Muscle layer of colon (tissue), 2 donors: ENCODE data around the gene IL36A.

Experiments
- H3K27ac ChIP-seq: one replicate; pipeline ENCODE4 v1.7.0; 2013; ENCODE audit warnings: low read depth, mild to moderate bottlenecking, low read length, moderate library complexity
- H3K27me3 ChIP-seq, 2 donors: one replicate each; pipeline ENCODE4 v1.7.0; 2013; ENCODE audit warnings: low read length in 2 of 2, mild to moderate bottlenecking in 2 of 2; ENCODE audit not compliant: insufficient read depth in 2 of 2, control insufficient read depth in 1 of 2
- H3K36me3 ChIP-seq: one replicate; pipeline ENCODE4 v1.7.0; 2013; ENCODE audit warnings: mild to moderate bottlenecking, low read length; ENCODE audit not compliant: insufficient read depth
- H3K4me1 ChIP-seq: one replicate; pipeline ENCODE4 v1.7.0; 2013; ENCODE audit warnings: mild to moderate bottlenecking, low read length; ENCODE audit not compliant: insufficient read depth
- H3K4me3 ChIP-seq, 2 donors: one replicate each; pipeline ENCODE4 v1.7.0; 2013; ENCODE audit warnings: low read length in 2 of 2, low read depth in 1 of 2, mild to moderate bottlenecking in 1 of 2, moderate library complexity in 1 of 2
- H3K9ac ChIP-seq: one replicate; pipeline ENCODE4 v1.7.0; 2013; ENCODE audit warnings: low read length
- H3K9me3 ChIP-seq: one replicate; pipeline ENCODE4 v1.7.0; 2013; ENCODE audit warnings: mild to moderate bottlenecking, low read length
- donor health status: abdominal sarcoma.
- donor health status: Adenocarcinoma of cecum.

Gene IL36A

DNA sequence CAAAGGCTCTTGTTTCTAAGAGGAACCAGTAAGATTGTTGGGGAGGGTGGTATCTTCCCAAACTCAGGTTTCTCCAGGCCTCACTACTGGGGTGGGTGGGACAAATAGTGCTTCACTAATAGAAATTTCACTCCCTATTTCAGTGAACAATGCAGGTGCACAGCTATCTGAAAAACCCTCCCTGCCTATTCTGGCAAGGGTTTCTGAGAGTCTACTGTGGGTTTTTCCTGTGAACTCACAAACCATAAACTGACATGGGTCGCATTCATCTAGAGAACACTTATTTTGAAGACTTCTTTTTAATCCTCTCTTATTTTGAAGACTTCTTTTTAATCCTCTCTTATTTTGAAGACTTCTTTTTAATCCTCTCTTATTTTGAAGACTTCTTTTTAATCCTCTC, 4.4 kb downstream of the IL36A start:
- Histone ChIP-seq H3K9me3 (no peaks in the 10 kb centered on the region), H3K4me1 (no peaks in the 10 kb centered on the region), H3K9ac (no peak overlapping the region)

GRCh38 chr2:113010088-113010487, 4.8 kb downstream of the IL36A start:
- no peak overlapping the region for H3K27ac ChIP-seq
- H3K9me3 ChIP-seq = no peaks in the 10 kb centered on the region
- H3K4me3 ChIP-seq = no peak overlapping the region
- no peaks in the 10 kb centered on the region for H3K36me3 ChIP-seq
- H3K27me3 ChIP-seq = no peaks in the 10 kb centered on the region
- H3K9ac ChIP-seq = no peak overlapping the region
- no peaks in the 10 kb centered on the region for H3K4me1 ChIP-seq

More for the DNA sequence above, 4.4 kb downstream of the IL36A start:
- H3K27me3 ChIP-seq = no peaks in the 10 kb centered on the region
- H3K27ac ChIP-seq = no peak overlapping the region
- H3K36me3 ChIP-seq = no peaks in the 10 kb centered on the region
- H3K4me3 ChIP-seq = no peak overlapping the region

DNA sequence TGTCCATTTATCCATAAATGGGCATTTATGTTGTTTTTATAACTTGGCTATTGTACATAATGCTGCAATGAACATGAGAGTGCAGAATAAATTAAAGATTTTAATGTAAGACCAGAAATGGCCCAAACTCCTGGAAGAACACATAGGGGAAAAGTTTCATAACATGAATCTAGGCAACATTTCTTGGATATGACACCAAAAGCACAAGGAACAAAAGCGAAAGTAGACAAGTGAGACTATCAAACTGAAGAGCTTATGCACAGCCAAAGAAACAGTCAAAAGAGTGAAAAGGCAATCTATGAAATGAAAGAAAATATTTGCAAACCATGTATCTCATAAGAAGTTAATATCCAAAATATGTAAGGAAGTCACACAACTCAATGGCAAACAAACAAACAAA, 5.8 kb downstream of the IL36A start:
- H3K4me3 ChIP-seq = no peak overlapping the region
- no peaks in the 10 kb centered on the region for H3K9me3 ChIP-seq
- no peak overlapping the region for H3K9ac ChIP-seq
- H3K27me3 ChIP-seq = no peaks in the 10 kb centered on the region
- no peaks in the 10 kb centered on the region for H3K36me3 ChIP-seq
- no peak overlapping the region for H3K27ac ChIP-seq
- no peaks in the 10 kb centered on the region for H3K4me1 ChIP-seq

- Histone ChIP-seq H3K36me3 (no peaks in the 10 kb centered on the region), H3K4me1 (no peaks in the 10 kb centered on the region), H3K4me3 (no peak overlapping the region), H3K27ac (no peak overlapping the region), H3K27me3 (no peaks in the 10 kb centered on the region), H3K9ac (no peak overlapping the region), H3K9me3 (no peaks in the 10 kb centered on the region)
Measured at GRCh38 chr2:113012436-113013335, 7.4 kb downstream of the IL36A start.

- Histone ChIP-seq H3K36me3 (no peaks in the 10 kb centered on the region), H3K4me3 (no peak overlapping the region), H3K27me3 (no peaks in the 10 kb centered on the region), H3K9ac (no peak overlapping the region), H3K27ac (no peak overlapping the region), H3K4me1 (no peaks in the 10 kb centered on the region), H3K9me3 (no peaks in the 10 kb centered on the region)
Measured at GRCh38 chr2:113013336-113013661, 8.0 kb downstream of the IL36A start.

DNA sequence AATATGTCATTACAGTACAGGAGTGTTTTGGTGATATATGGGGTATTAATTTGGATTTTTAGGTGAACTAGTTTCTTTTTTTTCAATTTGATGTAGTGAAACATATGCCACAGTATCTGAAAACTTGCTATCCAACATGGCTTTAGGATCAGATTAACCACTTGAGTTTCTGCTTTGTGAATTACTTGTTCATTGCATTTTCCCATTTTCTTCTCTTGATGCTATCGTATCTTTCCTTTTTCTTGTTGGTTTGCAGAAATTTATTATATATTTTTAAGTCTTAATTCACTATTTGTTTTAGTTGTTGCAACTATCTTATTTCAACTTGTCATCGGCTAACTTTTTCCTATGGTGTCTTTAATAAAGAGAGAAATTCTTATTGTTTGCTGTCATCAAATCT, 8.8 kb downstream of the IL36A start:
- no peaks in the 10 kb centered on the region for H3K4me1 ChIP-seq
- no peaks in the 10 kb centered on the region for H3K36me3 ChIP-seq
- H3K27me3 ChIP-seq = no peaks in the 10 kb centered on the region
- no peak overlapping the region for H3K4me3 ChIP-seq
- H3K9ac ChIP-seq = no peak overlapping the region
- no peak overlapping the region for H3K27ac ChIP-seq
- H3K9me3 ChIP-seq = no peaks in the 10 kb centered on the region

- no peaks in the 10 kb centered on the region for H3K4me1 ChIP-seq
- no peak overlapping the region for H3K9ac ChIP-seq
- H3K27ac ChIP-seq = no peak overlapping the region
- no peaks in the 10 kb centered on the region for H3K9me3 ChIP-seq
- H3K27me3 ChIP-seq = no peaks in the 10 kb centered on the region
- H3K36me3 ChIP-seq = no peaks in the 10 kb centered on the region
- no peak overlapping the region for H3K4me3 ChIP-seq
Measured at GRCh38 chr2:113015042-113015441, 9.8 kb downstream of the IL36A start.

DNA sequence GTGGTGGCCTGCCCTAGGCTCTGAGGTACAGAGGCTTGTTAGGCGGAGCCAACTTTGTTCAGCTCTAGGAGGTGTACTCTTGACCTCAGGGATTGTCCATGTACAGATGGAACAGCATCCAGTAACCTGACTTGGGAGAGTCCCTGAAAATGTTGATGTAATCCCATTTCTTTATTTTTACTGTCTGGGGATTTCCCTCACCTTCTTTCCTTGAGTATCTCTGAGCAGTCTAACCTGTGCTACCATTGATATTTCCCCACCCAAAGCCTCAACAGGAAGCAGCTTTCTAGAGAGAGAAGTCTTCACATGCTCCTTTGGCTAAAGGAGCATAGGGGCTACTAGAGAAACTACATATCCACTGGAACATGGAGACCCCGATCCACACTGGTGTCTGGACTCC, 10.4 kb downstream of the IL36A start:
- no peaks in the 10 kb centered on the region for H3K4me1 ChIP-seq
- no peak overlapping the region for H3K9ac ChIP-seq
- no peaks in the 10 kb centered on the region for H3K36me3 ChIP-seq
- H3K27me3 ChIP-seq = no peaks in the 10 kb centered on the region
- no peaks in the 10 kb centered on the region for H3K9me3 ChIP-seq
- H3K4me3 ChIP-seq = no peak overlapping the region
- no peak overlapping the region for H3K27ac ChIP-seq

DNA sequence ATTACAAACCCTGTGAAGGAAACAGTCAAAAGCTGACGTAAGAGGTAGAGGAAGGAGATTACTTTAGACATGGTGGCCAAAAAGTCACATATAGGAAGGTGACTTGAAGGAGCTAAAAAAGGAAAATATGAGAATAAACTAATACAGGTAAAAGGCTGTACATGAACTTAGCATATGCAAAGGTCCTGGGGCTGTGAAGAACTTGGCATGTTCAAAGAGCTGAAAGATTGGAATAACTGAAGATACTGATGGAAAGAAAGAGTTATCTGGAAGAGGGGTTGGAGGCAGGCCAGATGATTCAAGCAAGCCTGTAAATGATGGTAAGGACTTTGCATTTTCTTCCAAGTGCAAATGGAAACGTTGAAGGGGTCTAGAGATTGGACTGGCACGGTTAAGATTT, 13.2 kb downstream of the IL36A start:
- Histone ChIP-seq H3K36me3 (no peaks in the 10 kb centered on the region), H3K27me3 (no peaks in the 10 kb centered on the region), H3K9me3 (no peaks in the 10 kb centered on the region)

GRCh38 chr2:113021312-113021711, 16.1 kb downstream of the IL36A start:
- Histone ChIP-seq H3K27ac (no peak overlapping the region), H3K9ac (no peak overlapping the region), H3K4me1 (no peaks in the 10 kb centered on the region), H3K9me3 (no peaks in the 10 kb centered on the region), H3K4me3 (no peak overlapping the region), H3K36me3 (no peaks in the 10 kb centered on the region), H3K27me3 (no peaks in the 10 kb centered on the region)

More for the DNA sequence above, 13.2 kb downstream of the IL36A start:
- no peak overlapping the region for H3K27ac ChIP-seq
- H3K9ac ChIP-seq = no peak overlapping the region
- no peaks in the 10 kb centered on the region for H3K4me1 ChIP-seq
- no peak overlapping the region for H3K4me3 ChIP-seq

DNA sequence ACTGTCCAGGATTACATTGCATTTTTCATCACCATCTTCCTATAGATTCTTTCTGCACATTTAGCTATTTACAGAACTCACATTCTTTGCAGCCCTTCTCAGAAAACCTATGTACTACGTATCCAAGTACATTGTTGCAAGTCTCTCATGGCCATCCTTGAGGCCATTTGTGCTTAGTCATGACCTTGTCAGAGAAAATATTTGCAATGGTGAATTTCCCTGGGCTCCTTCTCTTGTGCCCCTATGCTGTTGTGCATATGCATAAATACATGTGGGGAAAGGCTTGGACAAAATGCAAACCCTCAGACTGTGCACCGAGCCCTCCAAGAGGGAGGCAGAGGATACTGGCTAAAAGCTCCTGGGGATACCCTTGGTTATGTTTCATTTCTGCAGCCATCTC, 19.5 kb downstream of the IL36A start:
- Histone ChIP-seq H3K4me3 (no peak overlapping the region), H3K36me3 (no peaks in the 10 kb centered on the region), H3K4me1 (no peaks in the 10 kb centered on the region), H3K27me3 (peaks cover 0 to 5% of the 10 kb centered on the region in 2 donors), H3K9me3 (no peaks in the 10 kb centered on the region), H3K9ac (no peak overlapping the region), H3K27ac (no peak overlapping the region)

- no peak overlapping the region for H3K9ac ChIP-seq
- peaks cover 0 to 5% of the 10 kb centered on the region in 2 donors for H3K27me3 ChIP-seq
- H3K27ac ChIP-seq = no peak overlapping the region
- no peak overlapping the region for H3K4me3 ChIP-seq
- H3K9me3 ChIP-seq = no peaks in the 10 kb centered on the region
- H3K4me1 ChIP-seq = no peaks in the 10 kb centered on the region
- H3K36me3 ChIP-seq = no peaks in the 10 kb centered on the region
Measured at GRCh38 chr2:113025737-113026136, 20.5 kb downstream of the IL36A start.
